GM18870 (cell line): ENCODE results near the gene EHD2.
"Not testable (repeated sequence)": the region's sequence is repeated elsewhere in the genome, so short reads cannot be mapped to it uniquely, and the experiment has no call there.

Source experiments
- ATAC-seq: cut with Tn5 transposase; IDR thresholded peaks from one replicate; pipeline ENCODE4 v1.9.1; 2021; ENCODE audit warnings: moderate library complexity; ENCODE audit not compliant: unreplicated experiment

Gene EHD2

DNA sequence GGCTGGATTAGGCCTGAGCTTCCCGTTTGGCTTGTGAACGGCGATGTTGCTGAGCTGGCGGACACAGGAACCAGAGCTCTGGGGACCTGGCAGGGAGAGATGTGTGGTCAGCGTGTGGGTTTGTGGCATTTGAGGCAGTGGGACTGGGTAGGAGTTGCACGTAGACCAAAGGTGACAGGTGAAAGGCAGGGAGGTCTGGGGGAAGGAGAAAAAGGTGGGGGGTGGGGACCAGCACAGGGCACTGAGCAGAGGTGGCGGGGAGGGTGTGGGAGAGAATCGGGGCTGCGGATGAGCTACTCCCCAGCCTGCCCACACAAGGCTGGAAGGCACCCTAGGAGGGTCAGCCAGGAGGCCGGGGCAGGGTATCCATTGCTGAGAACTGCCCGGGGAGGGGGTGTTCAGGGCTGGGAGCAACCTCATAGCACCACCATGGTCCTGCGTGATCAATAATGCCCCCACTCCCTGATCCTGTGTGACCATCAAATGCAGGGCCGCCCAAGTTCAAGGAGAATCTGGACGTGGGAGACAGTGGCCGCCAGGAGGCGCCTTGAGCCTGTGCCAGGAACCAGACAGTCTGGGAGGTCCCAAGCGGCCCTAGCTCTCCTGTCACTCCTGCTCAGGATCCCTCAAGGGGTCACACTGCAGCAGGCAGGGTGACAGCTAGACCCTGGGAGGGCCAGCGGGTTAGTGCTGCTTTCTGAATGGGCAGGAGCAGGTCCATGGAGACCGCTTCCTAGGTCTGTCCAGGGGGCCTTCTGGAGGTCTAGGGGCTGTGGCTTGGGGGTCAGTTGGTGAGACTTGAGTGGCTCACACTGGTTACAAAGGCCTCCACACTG is 52.5 kb downstream of the EHD2 start:
- ATAC-seq: no peak

DNA sequence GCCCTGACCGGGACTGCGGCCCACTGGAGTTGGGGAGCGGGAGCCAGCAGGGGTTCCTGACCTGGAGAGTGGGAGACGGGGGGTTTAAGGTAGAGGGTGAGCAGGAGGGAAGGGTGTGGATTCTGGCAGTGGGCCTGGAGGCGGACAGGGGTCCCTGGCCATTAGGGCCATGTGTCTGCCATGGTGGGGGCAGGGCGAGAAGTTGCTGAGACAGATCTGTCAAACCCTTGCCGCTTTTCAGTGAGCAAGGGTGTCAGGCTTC is 53.1 kb downstream of the EHD2 start:
- no peak for ATAC-seq

DNA sequence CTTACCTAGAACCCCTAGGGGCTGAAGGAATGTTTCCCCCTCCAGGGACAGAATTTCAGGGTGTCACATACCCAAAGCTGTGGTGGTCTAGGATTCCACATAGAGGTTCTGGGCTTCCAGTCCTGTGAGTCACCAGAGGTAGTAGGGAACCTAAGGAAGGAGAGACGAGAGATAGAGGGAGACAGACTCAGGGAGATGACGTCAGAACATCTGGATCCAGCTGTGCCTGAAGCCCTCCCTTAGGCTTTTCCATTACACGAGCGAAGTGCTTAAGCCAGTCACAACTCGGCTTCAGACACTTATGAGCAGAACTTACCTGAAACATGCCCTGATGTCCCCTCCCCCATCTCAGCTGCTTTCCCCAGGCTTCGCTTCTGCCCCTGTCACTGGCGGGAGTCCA is 53.4 kb downstream of the EHD2 start:
- ATAC-seq: no peak

DNA sequence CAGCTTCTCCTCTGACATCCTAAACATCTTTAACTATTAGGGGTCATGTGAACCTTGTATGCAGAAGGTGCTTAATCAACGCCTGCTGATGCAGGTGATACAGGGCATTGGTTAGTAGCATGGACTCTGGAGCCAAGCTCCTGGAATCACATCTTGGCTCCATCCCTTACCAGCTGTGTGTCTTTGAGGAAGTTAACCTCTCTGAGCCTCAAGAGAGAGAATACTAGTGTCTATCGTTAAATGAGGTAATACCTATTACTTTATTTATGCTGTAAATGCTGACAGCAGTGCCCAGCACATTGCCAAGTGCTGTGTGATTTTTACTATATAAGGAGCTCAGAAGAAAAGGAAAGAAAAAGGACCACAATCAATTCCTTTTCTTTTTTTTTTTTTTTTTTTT is 54.1 kb downstream of the EHD2 start:
- ATAC-seq: no peak

DNA sequence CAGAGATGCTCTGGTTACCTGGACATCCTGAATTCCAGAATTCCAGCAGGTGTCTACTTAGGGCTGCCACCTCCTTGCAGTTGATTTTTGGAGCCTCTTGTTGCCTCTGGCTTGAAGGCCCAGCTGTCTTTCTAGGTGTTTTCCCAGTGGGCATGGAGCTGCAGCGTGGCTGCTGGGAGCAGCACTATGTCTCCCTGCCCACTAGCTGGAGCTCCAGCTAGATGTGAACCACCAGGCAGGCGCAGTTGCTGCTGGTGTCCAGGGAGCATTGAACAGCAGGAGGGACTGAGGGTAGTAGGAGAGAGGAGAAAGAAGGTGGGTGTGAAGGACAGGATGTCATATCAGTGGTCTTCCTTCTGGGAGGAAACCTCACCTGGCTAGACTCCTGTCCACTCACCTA is 55.4 kb downstream of the EHD2 start:
- no peak for ATAC-seq

DNA sequence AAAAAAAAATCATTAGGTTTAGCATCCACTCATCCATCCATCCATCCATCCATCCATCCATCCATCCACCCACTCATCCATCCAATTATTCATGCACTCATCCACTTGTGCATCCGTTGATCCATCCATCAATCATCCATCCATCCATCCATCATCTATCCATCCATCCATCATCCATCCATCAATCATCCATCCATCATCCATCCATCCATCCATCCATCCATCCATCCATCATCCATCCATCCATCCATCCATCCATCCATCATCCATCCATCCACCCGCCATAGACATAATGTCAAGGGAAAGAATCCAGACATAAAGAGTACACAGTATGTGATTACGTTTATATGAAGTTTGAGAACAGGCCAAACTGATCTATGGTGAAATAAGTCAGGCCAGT is 56.3 kb downstream of the EHD2 start:
- no peak for ATAC-seq

DNA sequence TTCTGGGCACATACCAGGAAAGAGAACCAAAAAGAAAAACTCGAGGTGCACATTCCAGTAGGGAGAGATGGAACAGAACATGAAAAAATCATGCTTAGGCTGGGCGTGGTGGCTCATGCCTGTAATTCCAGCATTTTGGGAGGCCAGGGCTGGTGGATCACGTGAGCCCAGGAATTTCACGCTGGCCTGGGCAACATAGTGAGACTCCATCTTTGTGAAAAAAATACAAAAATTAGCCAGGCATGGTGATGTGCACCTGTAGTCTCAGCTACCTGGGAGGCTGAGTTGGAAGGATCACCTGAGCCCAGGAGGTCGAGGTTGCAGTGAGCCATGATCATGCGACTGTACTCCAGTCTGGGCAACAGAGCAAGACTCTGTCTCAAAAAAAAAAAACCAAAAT is 58.1 kb downstream of the EHD2 start:
- ATAC-seq: not testable (repeated sequence)

DNA sequence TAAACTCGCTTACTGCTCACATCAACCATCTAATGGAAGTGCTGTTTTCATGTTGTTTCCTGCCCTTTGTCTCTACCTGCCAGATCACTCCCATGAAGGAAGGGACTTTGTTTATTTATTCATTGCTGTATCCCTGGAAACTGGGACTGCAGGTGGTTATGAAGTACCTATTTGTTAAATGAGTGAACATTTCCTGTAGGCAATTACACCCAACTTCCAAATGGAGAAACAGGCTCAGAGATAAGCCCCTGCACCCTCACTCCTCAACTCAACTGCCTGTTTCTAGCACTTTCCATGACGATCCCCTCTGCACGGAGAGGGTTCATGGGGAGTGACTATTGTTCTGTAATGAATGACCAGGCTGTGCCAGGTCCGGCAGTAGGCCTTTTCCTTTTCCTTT is 63.3 kb downstream of the EHD2 start:
- ATAC-seq: no peak

DNA sequence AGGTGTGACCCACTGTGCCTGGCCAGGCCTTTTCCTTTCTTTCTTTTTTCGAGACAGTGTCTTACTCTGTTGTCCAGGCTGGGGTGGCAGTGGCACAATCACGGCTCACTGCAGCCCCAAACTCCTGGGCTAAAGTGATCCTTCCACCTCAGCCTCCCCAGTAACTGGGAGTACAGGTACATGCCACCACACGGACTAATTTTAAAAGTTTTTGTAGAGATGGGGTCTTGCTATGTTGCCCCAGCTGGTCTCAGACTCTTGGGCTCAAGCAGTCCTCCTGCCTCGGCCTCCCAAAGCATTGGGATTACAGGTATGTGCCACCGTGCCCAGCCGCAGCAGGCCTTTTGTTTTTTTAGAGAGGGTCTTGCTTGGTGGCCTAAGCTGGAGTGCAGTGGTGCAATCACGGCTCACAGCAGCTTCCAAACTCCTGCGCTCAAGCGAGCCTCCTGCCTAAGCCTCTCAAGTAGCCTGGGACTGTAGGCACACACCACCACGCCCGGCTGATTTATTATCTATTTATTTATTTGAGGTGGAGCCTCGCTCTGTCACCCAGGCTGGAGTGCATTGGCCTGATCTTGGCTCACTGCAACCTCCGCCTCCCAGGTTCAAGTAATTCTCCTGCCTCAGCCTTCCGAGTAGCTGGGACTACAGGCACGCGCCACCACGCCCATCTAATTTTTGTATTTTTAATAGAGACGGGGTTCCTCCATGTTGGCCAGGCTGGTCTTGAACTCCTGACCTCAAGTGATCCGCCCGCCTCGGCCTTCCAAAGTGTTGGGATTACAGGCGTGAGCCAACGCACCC is 64.2 kb downstream of the EHD2 start:
- ATAC-seq: not testable (repeated sequence)

DNA sequence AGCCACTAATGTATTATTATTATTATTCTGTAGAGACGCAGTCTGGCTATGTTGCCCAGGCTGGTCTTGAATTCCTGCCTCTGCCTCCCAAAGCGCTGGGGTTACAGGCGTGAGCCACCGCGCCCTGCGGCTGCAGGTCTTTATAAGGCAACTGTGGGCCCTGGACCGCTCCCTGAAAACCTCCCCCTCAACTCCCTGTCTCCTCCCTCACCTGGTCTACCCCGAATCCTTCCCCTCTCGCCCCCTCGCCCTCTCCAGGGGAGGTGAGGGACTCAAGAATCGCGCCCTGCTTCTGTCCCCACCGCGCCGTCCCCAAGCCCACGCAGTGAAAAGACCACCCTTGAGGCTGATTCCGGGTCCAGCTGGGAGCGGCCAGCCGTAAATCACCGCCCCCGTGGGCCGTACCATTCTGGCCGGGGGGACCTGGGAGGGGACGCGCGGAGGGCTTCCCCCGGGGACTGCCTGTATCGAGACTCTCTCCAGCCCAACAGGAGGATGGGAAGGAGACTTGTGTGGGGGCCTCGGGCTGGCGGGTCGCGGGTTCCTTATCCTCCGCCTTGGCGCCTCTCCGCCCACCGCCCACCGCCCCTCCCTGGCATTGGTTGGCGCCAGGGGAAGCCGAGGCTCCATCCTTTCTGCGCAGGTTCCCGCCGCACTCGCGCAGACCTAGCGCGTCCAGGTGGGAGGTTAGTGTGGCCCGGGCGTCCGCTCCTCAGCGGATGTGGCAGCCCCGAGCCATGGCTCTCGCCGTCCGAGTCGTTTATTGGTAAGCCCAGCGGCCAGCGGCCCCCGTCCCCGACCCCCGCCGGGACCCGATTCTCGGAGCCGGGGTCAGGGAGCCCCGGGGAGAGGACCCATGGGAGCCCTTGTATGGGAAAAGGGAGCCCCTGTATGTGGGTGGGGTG is 65.1 kb downstream of the EHD2 start, which contains the start of gene SELENOW:
Gene SELENOW, plus strand, starts transcription at position 655 of the 905 bp plus-strand sequence. Its CDS starts 83 bp downstream, at position 738.
- ATAC-seq: no peak

DNA sequence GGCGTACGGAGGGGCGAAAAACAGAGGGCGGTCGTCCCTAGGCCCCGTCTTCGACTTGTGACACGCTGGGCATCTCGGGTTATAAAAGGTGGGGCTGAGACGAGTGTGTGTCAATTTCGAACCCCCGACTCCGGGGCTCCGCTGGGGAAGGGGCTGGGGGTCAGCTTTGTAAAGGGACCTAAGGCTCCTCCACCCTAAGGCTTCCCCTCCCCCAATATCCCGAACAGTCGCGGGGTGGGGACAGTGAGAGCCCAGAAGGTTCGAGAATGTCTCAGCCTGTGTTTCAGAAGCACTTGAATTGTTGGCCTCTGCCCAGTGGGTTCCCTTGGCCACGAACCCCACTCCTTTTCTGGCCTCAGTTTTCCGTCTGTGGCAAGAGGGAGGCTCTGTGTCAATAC is 65.7 kb downstream of the EHD2 start:
- no peak for ATAC-seq

DNA sequence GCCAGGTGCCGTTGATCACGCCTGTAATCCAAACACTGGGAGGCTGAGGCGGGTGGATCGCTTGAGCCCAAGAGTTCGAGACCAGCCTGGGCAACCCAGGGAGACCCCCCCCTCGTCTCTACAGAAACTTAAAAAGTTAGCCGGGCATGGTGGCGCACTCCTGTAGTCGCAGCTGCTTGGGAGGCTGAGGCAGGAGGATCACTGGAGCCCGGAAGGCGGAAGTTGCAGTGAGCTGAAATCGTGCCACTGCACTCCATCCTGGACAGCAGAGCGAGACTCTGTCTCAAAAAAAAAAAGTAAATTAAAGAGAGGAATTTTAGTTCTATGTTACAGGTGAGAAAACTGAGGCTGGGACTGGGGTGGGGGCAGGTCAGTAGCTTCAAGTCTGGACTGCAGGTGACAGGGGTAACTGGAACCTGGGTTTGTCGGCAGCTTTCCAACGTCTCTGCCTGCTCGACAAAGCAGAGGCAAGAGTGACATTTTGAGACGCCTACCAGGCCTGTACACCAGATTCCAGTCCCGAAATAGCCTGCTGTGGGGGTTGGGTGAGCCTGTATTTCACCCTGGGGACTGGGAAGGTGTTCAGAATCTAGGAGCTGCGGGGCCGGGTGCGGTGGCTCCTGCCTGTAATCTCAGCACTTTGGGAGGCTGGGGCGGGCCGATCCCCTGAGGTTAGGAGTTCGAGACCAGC is 66.4 kb downstream of the EHD2 start:
- no peak for ATAC-seq

DNA sequence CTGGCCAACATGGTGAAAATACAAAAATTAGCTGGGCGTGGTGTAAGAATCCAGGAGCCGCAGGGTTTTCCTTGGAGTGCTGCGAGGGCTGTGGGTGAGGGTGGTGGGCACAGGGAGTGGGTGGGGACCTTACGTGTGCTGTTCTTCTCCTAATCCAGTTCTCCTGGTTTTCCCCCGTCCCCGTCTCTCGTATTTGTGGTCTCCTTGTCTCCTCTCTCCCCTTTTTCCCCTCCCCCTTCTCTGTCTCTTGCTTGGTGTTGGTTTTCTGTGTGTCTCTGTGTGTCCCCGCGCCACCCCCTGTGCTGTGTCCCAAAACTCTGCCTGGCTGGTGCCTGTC is 67.0 kb downstream of the EHD2 start:
- no peak for ATAC-seq

DNA sequence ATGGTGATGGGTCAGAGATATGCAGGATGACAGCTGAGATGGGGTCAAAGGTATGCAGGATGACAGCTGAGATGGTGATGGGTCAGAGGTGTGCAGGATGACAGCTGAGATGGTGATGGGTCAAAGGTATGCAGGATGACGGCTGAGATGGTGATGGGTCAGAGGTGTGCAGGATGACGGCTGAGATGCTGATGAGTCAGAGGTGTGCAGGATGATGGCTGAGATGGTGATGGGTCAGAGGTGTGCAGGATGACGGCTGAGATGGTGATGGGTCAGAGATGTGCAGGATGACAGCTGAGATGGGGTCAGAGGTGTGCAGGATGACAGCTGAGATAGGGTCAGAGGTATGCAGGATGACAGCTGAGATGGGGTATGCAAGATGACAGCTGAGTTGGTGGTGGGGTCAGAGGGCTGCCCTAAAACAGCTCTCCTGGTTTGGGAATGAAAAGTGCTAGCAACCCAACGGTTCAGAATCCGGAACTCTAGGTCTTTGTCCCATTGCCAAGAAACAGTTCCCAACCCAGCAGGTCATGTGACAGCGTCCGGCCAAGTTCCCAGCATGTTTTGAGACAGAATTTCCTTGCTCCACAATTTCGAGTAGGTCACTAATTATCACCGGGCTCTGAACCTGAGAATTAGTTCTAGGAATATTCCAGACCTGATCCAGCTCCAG is 68.5 kb downstream of the EHD2 start:
- no peak for ATAC-seq

DNA sequence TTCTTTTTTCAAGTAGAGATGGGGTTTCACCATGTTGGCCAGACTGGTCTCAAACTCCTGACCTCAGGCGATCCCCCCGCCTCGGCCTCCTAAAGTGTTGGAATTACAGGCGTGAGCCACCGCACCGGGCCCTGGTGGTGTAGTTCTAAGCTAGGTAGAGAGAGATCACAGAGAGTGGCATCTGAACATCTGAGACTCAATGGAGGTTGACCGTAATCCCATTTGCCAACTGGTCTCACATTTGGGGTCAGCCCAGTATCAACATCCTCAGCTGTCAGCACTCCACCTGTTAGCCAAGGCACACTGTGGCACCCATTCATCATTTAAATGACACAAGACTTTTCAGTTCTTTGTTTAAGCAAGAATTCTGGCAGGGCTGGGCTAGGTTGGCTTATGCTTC is 73.3 kb downstream of the EHD2 start:
- no peak for ATAC-seq

DNA sequence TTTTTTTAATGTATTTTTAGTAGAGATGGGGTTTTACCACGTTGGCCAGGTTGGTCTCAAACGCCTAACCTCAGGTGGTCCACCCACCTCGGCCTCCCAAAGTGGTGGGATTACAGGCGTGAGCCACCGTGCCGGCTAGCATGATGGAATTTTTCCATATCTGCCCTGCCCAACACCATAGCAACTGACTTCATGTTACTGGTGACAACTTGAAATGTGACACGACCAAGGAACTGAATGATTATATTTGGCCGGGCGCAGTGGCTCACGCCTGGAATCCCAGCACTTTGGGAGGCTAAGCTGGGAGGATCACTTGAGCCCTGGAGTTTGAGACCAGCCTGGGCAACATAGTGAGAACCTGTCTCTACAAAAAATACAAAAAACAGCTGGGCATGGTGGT is 74.1 kb downstream of the EHD2 start:
- not testable (repeated sequence) for ATAC-seq

DNA sequence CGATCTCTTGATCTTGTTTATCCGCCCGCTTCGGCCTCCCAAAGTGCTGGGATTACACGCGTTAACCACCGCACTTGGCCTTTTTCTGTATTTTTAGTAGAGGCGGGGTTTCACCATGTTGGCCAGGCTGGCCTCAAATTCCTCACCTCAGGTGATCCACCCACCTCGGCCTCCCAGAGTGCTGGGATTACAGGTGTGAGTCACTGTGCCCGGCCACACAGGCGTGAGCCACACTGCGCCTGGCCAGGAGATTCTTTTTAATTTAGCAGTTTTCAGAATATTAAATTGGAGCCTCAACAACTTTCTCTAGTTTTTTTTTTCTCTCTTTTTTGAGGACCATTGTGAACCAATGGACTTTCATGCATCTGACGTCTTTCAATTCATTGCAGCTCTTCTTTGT is 76.6 kb downstream of the EHD2 start:
- ATAC-seq: not testable (repeated sequence)

DNA sequence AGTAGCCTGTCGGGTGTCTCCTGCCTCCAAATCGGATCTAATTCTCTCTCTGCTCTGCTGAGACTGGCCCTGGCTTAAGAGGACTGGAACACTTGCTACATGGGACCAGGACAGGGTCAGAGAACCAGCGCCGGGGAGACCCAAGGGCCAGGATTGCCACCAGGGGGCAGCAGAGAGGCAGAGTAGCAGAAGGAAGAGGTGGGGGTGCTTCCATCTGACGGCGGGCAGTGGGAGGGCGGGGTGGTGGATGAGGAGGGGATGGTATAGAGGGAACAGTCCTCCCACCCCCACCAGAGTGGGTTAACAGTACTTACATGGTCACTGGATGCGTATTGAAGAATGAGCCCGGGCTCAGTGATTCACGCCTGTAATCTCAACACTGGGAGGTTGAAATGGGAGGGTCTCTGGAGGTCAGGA is 77.2 kb downstream of the EHD2 start:
- ATAC-seq: no peak

DNA sequence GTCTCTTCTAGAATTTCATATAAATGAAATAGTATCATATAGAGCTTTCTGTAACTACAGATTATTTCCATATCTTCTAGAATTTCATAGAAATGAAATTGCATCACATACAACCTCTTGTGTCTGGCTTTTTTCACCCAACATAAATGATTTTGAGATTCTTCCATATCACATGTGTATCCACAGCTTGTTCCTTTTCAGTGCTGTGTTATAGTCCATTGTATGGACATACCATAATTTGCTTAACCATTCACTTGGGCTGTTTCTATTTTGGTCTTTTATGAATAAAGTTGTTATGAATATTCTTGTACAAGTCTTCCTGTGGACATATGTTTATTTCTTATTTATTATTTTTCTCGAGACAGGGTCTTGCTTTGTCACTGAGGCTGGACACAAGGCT is 79.4 kb downstream of the EHD2 start:
- no peak for ATAC-seq
